HG03565 (cell line): ENCODE data around the gene ARL16.

Experiments
- ATAC-seq: cut with Tn5 transposase; IDR thresholded peaks from one replicate; pipeline ENCODE4 v1.9.1; 2021; ENCODE audit warnings: mild to moderate bottlenecking, moderate library complexity; ENCODE audit not compliant: unreplicated experiment

Gene ARL16

DNA sequence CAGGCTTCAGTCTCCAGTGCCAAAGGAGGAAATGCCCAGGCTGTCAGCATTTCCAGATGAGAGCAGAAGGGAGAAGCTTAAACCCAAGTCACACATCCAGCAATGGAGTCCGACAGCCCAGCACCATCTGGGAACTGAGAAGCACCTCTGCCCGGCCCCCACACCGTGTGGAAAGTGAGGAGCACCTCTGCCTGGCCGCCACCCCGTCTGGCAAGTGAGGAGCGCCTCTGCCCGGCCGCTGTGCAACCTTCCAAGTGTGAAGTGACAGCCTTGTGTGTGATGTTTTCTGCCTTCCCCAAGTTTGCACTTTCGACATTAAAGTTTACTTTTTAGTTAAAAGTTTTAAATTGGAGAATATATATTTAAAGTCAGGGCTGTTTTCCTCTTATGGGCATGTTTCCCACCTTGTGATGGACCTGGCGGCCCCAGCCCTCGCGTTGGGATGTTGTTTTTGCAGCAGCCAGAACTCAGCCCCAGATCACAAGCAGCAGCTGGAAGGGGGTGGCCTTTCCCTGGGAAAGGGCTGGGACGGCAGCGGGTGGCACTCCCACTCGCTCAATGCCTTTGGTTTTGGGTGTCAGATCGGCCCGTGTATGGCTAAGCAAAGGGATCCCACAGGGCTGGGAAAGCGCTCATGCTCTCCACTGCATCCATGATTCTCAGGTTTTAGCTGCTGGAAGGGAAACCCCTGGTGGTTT lies 9.9 kb downstream of the ARL16 start:
- ATAC-seq, result no peak

DNA sequence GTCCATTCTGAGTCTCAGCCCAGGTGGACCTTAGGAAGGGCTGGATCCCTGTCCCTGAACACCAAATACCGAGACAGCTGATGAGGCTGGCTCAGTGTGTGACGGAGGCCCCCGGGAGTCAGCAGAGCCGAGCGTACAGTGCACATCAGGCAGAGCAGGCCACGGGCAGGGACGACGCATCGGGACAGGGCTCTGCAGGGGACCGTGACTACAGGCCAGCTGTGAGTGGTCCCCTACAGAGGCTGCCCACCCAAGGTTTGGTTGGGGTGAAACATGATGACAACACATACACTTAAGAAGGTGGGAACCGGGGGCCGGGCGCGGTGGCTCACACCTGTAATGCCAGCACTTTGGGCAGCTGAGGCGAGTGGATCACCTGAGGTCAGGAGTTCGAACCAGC lies 10.6 kb downstream of the ARL16 start:
- ATAC-seq, result no peak

DNA sequence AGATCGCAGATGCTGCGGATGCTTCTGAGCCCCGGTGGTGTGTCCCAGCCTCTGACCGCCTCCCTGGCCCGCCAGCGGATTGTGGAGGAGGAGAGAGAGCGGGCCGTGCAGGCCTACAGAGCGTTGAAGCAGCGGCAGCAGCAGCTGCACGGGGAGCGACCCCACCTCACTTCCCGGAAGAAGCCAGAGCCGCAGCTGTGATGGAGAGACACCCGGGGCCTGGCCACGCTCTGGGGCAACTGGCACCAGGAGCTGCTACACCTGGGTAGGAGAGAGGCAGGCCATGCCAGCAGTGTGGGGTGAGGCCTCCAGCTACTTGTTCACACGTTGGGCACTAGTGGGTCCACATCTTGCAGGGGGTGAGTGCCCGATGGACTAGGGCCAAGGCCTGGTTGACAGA lies 11.1 kb downstream of the ARL16 start:
- no peak for ATAC-seq

DNA sequence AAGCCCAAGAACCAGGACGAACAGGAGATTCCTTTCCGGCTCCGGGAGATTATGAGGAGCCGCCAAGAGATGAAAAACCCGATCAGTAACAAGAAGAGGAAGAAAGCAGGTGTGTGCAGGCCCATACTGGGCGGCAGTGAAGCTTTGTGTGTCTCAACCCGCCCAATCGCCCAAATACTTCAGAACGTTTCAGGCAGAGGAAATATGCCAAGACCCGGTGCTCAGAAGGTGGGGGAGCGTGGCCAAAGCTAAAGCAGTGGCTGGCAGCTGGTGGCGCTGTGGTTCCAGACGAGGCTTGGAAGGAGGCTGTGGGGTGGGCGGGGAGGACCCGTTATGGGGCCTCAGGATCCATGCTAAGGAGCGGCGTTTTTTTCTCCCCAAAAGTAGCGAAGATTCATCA lies 15.8 kb downstream of the ARL16 start:
- no peak for ATAC-seq

DNA sequence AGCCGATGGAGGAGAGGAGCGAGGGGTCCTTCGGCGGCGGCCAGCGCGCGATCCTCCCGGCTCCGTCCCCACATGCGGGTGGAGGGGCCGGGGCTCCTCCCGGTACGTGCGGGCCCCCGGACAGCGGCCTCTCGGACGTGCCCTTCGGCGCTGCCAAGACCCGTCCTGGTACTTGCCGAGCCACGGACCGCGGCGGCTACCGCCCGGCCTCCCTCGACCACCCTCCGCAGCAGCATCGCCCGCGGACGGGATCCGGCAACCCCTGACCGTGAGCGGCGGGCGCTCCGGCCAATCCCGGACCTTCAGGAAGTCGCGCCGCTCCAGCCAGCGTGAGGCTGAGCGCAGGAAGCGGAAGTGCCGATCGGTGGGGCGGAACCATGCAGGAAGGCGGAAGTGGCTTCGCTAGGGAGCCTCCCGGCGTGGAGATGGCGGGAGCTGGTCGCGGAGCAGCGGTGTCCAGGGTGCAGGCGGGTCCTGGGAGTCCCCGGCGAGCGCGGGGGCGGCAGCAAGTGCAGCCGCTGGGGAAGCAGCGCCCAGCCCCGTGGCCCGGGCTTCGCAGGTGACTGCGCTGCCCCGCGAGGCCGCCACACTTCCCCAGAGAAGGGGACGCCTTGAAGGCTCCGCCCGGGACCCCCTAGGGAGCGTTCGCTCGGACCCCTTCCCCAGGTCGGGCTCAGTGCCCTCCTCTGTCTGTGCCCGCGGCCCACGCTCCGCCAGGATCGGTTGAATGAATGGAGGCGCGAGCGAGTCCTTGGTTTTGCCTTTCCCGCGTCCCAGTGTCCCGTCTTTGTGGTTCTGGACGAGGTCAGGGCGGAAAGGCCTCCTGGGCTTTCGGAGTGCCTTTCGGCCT lies 17.0 kb downstream of the ARL16 start, which contains the start of the genes CCDC137 and OXLD1:
TSS of gene CCDC137 (plus strand) at position 396 of the 850 bp plus-strand sequence. CDS start at position 426, 30 bp downstream.
TSS of gene OXLD1 (minus strand) at position 264 of the 850 bp plus-strand sequence. CDS start at position 236, 28 bp downstream.
- peak; percentile 90 for ATAC-seq

DNA sequence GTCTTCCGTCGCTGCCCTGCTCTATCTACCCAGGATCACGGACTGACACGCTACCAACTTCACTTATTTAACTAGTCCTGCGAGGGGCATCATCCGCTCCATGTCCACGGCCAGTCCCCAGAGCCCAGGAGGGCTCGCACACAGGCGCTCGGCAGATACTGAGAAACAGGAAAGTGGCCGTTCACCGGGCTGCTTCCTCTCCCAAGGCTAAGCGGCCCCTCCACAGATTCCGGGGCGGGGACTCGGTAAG lies 17.6 kb downstream of the ARL16 start:
- ATAC-seq, result peak; percentile 5

DNA sequence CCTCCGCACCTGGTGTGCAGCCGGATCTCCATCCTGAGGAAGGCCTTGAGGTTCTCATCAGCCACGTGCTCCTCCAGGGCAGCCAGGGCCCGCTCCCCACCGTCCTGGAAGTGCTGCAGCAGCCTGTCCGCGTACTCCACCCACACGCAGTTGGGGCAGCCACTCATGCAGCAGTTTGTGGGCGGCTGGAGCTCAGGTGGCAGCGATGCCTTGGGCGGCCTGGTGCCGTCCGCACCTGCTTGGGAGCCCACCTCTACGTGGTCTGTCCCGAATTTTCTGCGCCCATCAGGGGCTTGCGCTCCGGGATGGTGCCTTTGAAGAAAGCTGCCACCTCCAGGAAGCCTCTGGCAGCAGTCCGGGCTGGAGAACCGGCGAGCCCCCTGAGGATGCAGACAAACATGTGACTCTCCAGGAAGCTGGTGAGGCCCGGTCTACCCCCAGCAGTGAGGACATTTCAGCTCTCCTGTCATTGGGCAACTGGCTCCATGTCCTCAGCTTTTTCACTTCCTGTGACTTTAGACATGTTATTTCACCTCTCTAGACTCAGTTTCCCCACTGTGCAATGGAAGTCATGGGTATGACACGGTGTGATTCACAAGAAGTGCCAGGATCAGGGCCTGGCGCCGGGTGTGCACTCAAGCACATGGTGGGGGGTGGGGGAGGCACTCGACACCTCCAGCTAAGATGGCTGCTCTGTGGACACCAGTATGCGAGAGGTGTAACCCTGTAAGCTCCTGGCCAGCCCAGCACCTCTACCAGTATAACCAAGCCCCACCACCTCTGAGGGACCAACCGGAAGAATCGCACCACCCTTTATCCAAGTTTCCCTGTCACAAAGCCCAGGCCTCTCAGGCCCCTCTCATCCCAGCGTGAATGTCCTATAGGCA lies 18.1 kb downstream of the ARL16 start:
- no peak for ATAC-seq

DNA sequence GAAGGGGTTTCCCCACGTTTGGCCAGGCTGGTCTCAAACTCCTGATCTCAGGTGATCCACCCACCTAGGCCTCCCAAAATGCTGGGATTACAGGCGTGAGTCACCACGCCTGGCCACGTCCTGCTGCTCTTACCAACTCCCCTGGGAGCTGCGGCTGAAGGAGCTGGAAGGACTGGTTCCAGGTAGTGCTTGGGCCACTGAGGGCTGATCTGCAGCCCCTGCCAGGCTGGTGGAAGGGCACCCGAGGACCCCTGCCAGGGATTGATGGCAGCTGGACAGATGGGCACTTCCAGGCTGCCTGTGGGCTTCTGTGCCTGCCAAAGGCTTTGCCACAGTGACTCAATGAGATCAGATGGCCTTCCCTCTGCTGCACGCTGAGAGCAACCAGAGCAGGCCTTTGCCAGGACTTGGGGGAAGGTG lies 19.5 kb downstream of the ARL16 start:
- no peak for ATAC-seq

DNA sequence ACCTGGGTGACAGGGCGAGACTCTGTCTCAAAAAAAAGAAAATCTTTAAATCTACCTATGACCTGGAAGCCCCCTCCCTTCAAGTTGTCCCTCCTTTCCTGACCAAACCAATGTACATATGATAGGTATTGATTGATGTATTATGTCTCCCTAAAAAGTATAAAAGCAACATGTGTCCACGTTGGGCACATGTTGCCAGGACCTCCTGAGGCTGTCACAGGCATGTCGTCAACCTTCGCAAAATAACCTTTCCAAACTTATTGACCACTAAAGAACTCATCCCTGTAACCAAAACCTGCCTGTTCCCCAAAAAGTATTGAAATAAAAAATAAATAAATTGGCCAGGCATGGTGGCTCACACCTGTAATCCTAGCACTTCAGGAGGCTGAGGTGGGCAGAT lies 21.6 kb downstream of the ARL16 start:
- ATAC-seq, result no peak

DNA sequence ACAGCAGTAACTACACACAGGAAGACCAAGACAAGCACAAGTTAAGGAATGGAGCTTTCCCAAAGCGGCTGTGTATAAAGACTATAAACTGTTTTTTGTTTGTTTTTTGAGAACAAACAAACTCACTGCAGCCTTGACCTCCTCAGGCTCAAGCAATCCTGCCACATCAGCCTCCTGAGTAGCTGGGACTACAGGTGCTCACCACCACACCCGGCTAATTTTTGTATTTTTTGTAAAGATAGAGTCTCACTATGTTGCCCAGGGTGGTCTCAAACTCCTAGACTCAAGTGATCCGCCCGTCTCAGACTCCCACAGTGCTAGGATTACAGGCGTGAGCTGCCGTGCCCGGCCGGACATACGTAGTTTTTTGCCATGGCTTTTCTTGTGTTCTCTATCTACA lies 23.2 kb downstream of the ARL16 start:
- no peak for ATAC-seq

DNA sequence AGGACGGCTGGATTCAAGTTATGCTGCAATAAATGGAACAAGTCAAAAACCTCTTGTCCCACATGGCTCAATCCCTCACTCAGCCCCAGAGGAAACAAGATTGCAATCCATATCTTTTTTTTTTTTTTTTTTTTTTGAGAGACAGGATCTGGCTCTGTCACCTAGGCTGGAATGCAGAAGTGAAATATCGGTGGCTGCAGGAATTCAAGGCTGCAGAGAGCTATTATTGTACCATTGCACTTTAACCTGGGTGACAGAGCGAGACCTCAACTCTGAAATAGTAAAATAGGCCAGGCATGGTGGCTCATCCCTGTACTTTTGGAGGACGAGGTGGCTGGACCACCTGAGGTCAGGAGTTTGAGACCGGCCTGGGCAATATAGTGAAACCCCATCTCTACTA lies 24.6 kb downstream of the ARL16 start:
- ATAC-seq, result no peak

DNA sequence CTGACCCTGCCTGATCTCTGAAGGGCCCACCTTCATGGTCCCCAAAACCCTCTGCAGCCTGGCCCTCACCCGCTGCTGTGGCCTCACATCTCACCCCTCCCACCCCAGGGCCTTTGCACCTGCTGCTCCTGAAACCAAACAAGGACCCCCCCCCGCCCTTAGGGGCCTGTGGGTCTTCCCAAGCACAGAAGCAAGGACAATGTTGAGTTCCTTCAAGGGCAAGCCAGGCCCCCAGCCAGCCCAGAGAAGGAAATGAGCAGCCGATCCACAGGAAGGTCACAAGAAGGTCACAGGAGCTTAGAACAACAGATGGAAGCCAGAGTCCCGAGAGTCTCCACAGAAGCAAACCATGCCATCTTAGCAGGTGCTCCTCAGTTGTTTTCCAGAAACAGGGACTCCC lies 26.8 kb downstream of the ARL16 start:
- no peak for ATAC-seq

DNA sequence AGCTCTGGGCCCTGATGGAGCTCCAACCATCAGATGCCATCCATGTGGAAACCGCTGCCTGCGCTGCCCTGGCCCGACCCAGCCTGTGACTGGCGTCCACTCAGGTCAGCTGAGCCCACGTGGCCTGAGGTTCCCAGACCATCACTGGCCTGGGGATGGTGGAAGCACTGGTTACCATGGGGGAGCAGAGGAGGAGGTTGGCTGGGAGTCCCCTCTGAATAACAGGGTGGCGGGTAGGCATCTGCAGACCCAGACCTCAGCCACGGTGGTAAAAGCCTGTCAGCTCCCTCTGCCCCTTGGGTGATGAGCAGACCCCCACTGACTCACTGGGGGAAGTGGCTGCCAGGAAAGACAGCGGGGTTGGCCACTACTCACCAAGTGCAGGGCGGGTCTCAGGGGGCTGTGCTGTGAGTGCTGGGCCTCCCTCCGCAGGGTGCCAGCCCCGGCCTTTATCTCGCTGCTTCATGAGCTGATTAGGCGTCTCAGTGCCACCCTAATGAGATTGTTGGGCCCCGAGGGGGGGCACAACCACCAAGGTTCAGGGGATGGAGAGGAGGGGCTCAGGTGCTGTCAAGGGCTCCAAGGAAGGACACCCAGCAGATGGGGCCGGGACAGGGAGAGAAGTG lies 27.4 kb downstream of the ARL16 start, which contains the start of gene PDE6G:
TSS of gene PDE6G (minus strand) at position 425 of the 626 bp plus-strand sequence. CDS start 3,237 bp downstream, outside the sequence.
- ATAC-seq, result no peak

DNA sequence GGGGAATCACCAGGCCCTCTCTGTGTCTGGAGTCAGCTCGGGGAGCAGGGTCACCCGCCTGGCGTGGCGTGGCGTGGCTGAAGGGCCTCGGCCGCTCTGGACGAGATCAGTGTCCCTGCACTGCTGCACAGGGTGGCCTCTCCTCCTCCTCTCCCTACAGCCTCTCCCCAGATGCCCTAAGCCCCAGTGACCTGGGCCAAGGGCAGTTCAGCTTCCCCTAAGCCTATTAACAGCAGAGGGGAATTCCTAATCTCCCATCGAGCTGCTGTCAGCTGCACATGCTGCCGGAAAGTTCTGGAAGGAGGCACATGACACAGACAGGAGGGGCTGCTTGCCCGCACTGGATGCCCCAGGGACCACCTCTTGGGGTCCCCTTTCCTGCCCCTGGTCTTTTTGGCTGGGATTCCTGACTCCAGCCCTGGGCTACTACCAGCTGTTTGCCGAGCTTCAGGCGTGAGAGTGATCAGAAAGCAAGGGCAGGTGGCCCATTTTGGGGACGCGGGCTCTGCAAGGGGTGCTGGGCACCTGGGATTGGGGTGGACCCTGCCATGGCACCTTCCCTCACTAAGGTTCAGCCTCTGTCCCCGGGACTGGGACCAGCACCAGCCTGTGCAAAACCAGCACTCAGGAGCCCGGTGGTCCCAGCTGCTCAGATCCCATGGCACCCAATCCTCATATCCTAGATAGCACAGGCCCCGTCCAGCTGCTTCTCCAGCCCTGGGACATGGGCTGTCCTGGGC lies 28.0 kb downstream of the ARL16 start:
- no peak for ATAC-seq

DNA sequence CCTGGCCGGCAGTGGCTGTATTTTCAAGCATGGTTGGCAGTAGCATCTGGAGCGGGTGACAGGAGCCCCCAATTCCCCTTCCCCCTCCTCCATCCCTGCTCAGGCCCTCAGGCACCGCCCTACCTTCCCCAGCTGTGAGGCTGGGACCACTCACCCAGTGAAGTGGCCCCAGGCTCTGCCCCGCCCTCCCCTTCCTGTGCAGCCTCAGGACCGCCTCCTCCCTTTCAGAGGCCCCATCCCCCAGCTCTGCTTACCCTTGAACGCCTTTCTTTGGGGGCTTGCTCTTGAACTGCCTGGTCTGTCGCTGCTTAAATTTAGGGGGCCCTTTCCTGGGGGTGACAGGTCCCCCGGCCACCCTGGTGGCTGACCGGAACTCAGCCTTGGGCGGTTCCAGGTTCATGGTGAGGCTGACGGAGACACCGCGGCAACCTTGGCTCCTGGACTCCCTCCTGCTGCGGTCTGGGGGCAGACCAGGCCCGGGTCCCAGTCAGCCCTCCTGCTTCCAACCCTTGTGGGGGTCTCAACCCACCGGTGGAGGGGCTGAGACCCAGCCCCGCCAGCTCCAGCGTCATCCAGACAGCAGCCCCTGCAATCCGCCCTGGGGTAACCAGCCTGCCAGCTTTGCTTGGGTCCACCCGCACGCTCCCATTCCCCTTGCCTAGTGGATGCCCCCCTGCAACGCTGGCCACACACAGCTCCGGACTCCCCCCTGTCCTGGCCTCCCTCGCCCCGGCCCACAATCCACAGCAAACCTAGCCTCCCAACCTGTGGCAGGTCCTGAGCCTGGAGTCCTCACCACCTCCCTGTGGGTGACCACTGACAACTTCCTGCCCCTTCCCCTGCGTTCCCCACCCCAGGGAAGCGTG lies 30.5 kb downstream of the ARL16 start:
- ATAC-seq, result no peak

DNA sequence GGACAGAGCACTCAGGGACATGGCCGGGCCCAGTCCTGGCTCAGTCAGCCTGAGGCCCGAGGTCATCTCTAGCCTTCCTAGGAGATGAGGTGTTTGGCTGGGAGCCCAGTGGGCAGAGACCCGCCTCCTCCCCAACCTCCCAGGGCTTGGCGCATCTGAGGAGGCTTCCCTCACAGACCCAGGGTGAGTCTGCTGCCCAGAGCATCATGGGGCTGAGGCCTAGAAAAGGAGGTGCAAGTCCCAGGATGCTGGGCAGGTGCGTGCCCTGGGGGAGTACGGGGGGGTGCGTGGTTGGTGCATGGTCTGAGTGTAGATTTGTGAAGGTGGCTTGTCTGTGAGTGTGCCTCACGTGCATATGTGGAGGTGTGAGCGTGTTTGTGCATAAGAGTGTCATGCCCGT lies 31.9 kb downstream of the ARL16 start:
- ATAC-seq, result no peak

DNA sequence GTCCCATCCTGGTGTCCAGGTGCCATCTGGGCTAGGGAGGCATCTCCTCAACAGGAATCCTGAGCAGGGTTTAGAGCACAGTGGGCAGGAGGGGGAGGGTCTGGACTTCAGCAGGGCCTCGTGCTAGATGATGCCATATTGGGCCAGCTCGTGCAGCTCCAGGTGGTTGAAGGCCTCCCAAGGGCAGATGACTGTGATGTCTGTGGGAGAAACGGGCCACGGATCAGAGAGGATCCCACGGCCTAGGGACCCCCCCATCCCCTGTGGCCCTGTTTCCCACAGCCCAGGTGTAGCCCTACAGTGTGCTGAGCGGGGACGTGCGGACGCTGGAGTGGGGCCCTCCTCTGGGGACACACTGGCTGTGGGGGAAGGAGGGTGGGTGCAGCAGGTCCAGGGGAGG lies 32.6 kb downstream of the ARL16 start:
- ATAC-seq, result no peak

DNA sequence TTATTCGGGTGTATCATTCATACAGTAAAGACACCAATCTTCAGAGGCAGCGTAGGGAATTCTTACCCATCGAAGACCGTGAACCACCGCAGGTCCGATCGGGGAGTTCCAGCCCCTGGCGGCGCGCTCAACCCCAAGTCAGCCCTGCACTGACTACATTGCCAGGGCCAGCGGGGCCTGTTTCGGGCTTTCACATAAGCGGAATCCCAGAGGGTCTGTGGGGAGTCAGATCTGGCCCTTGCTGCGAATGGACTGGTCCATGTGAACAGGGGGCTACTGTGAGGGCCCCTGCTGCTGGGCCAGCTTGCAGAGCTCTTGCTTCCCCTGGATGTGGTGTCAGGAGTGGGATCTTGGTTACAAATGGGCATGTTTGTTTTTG lies 34.9 kb downstream of the ARL16 start:
- ATAC-seq, result no peak

DNA sequence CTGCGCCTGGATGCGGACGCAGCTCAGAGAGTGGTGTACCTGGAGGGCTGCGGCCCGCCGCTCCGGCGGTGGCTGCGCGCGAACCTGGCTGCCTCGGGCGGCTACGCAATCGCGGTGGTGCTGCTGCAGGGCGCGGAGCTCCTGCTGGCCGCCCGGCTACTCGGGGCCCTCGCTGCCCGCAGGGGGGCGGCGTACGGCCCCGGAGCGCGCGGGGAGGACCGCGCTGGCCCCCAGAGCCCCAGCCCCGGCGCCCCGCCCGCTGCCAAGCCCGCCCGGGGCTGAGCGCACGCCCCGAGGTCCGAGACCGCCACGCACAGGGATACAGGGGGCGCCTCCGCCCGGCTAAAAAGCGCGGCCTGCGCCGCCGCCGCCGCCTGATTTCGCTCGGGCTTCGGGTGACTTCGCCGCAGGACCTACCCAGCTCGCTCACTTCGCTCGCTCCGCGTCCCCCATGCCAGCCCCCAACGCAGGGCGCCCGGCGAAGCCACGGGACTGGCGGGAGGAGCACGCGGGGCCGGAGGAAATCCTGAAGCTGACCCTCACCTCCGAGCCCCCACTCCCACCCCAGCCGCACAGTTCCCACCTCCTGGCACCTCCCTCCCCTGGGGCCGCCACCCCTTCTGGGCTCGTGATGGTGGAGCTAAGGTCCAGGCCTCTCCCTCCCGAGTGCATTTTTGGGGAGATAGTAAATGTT lies 35.4 kb downstream of the ARL16 start:
- no peak for ATAC-seq
